GM21717 (cell line): ENCODE data around the gene EFHD2.
"Not testable (repeated sequence)": the region's sequence is repeated elsewhere in the genome, so short reads cannot be mapped to it uniquely, and the experiment has no call there.

Source experiments
- ATAC-seq: cut with Tn5 transposase; IDR thresholded peaks from one replicate; pipeline ENCODE4 v1.9.1; 2021; ENCODE audit warnings: mild to moderate bottlenecking, moderate library complexity; ENCODE audit not compliant: unreplicated experiment

EFHD2 gene

DNA sequence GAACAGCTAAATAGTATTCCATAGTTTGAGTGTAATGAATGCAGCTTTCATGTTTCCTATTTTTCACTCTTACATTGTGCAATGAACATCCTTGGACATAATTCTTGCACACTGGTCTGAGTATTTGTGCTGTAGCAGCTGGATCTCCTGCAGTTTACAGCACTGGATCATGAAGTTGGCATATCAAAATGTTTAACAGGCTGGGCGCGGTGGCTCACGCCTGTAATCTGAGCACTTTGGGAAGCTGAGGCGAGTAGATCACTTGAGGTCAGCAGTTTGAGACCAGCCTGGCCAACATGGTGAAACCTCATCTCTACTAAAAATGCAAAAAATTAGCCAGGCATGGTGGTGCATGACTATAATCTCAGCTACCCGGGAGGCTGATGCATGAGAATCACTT lies 61.4 kb downstream of the EFHD2 start:
- not testable (repeated sequence) for ATAC-seq

DNA sequence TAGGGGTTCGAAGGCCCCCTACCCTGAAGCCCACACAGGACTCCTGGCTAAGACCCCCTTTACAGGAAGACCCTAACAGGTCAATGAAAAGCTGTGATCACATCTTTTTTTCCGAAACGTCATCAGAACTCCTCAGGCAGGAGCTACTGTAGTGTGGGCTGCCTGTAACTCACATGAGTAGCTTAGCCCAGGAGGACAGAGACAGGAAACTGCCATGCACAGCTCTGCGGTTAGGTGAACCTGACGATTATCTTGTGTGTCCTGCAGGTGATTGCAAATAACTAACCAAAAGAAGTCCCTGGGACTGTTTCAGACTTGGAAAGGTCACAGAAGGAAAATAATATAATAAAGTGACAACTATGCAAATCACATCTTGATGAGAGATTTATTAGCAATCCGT lies 62.0 kb downstream of the EFHD2 start:
- not testable (repeated sequence) for ATAC-seq

DNA sequence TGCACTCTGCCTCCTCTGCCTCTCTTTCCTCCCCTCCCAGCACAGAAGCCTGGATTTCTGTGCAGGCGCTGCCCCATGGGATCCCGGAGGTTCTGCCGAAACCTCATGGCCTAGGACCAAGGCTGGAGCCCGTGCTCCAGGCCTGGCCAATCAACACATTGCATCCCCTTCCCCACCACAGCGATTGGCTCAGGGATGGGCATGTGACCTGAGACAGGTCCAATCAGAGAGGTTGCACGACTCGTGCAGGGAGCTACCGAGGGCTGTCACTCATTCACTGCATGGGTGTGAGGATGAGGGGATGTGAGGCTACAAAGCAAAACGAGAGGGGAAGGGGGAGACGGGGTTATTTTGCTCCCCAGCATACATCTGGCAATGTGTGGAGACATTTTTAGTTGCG lies 62.9 kb downstream of the EFHD2 start:
- no peak for ATAC-seq

- no peak for ATAC-seq
Measured at GRCh38 chr1:15475752-15476314, 66.1 kb downstream of the EFHD2 start, which contains the start of gene CELA2B. Gene CELA2B, plus strand, starts transcription at chr1:15476104. Its CDS starts 22 bp downstream, at chr1:15476126.

- no peak for ATAC-seq
Measured at GRCh38 chr1:15476927-15477326, 67.2 kb downstream of the EFHD2 start.

DNA sequence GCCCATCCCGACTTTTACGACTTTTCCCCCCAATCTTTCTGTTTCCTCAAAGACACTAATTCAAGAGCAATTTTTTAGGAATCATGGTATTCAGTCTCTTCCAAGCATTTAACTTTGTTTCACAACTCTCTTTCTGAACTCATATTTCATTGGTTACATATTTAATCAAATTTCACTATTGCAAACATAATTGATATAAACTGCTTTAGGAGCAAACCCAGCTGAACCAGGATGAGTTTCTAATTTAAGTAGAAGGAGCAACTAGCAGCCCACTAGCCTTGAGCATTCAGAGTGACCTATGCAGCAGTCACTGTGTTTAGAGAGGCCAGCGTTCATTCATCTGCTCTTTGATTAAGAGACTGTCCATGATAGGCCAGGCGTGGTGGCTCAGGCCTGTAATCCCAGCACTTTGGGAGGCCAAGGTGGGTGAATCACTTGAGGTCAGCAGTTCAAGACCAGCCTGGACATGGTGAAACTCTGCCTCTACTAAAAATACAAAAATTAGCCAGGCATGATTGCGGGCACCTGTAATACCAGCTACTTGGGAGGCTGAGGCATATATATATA lies 68.0 kb downstream of the EFHD2 start:
- ATAC-seq: no peak
